ENCODE measurements around the gene CAMK1G.

DNA sequence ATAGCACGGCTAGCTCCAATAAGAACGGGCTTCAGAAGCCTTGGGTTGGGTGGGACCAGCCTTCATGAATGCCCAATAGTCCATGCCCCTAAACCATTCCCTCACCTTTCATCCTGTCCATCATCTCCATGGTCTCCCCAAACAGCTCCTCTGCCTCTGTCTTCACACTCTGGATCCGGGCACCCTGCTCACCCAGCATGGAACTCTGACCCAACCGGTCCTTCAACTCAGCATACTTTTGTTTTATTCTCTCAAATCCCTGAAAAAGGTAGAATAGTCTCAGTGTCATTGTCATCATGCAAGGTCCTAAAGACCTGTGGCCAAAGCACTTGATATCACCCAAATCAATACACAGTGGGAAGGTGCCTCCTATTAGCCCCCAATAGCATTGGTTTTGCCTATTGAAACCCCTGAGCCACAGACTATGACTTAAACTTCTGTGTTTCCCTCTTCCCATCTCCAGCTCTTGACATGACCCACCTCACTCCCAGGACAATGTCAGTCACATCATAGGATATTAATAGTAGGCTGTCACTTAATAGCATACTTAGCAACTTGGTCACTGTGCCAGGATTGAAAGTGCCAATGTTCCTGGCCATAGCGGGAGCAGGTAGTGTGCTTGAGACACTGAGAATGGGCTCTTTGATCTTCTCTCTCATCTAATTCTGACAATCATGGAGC is 33.0 kb downstream of the CAMK1G start:
- no peak for TF ChIP-seq POLR2A (IDR thresholded peaks at IDR 0.05; ENCODE audit: low read depth, low read length)
- no peak for TF ChIP-seq POLR2AphosphoS5 (IDR thresholded peaks at IDR 0.05; ENCODE audit: low read depth, low read length)
